ENCODE measurements around the gene CDRT15L2. TPM values are rescaled to one million over a fixed set of nuclear protein-coding genes. Genes with fewer than 3 reads are reported as not detected.
"Not testable (repeated sequence)": the region's sequence is repeated elsewhere in the genome, so short reads cannot be mapped to it uniquely, and the experiment has no call there.

The CDRT15L2 gene
- total and polyA plus RNA-seq, 2 donors (not counting 1 experiment from before 2014, with no cell fraction given): not detected

DNA sequence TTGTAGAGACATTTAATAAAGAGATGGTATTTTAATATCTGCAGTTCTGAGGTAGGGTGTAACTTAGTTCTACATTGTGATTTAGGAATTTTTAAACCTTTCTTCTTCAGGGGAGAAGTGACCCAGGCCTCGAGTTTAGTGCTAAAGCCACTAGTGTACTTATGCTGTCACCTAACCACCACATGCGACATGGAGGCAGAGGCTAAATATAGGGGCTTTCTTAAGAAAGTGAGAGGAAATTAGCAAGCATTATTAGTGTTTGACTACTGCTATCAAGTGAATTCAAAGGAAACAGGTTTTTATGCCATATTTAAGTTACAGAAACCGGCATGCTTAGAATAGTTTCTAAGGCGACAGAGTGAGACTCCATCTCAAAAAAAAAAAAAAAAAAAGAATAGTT is 11.5 kb downstream of the CDRT15L2 start:
- H3K79me2 ChIP-seq (ENCODE audit: control insufficient read depth, insufficient read depth, low read length); H3K27ac ChIP-seq (ENCODE audit: low read length in 2 of 2); H3K4me3 Mint-ChIP-seq; H3K9me3 Mint-ChIP-seq (ENCODE audit: insufficient read depth); ATAC-seq (ENCODE audit: low read depth); CTCF ChIA-PET; H3K27me3 Mint-ChIP-seq; H3K4me1 ChIP-seq (ENCODE audit: control insufficient read depth in 2 of 2, insufficient read depth in 2 of 2, low read length in 2 of 2); POLR2A ChIA-PET; H3K4me3 ChIP-seq (ENCODE audit: control extremely low read depth in 1 of 5, extremely low read depth in 1 of 5, insufficient read depth in 1 of 5, low read depth in 2 of 5, low read length in 4 of 5); H2AFZ ChIP-seq (ENCODE audit: insufficient read depth, low read depth, low read length, poor library complexity, severe bottlenecking); H3K36me3 ChIP-seq (replicated peaks in 1 of 2; ENCODE audit: control extremely low read depth in 1 of 2, control insufficient read depth in 1 of 2, extremely low read depth in 1 of 2, insufficient read depth in 2 of 2, low read length in 1 of 2); H3K27me3 ChIP-seq (replicated peaks in 1 of 4; ENCODE audit: control extremely low read depth in 1 of 4, control insufficient read depth in 3 of 4, insufficient read depth in 4 of 4, low read length in 3 of 4); H3K9ac ChIP-seq (ENCODE audit: low read length); H3K27ac Mint-ChIP-seq; DNase-seq; H3K4me2 ChIP-seq (replicated peaks; ENCODE audit: low read depth, low read length, poor library complexity, severe bottlenecking); intact Hi-C loops (cut with micrococcal nuclease); H4K20me1 ChIP-seq (ENCODE audit: control insufficient read depth, insufficient read depth, low read length, poor library complexity, severe bottlenecking); H3K4me1 Mint-ChIP-seq; H3K9me3 ChIP-seq (ENCODE audit: control extremely low read depth in 1 of 3, control insufficient read depth in 2 of 3, insufficient read depth in 1 of 3, low read length in 2 of 3): not testable (repeated sequence)
- no CpG with 5 or more reads among the region's 4 CpGs for WGBS (ENCODE audit: insufficient coverage)

DNA sequence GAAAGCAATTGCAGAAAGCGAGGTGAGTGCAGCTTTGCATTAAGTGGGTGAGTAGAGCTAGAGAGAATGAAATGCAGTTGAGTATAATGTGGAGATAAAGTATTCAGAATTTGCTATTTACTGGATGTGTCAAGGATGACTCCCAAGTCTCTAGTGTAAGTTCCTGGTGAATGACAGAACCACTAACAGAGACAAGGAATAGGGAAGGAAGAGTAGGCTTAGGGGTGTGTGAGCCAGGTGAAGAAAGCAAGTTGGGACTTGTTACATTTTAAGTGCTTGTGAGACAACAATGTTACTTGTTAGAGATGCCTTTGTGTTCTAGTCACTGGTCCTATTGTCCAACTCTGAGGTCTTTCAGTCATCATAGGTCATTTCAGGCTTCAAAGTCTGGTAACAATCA is 26.0 kb downstream of the CDRT15L2 start:
- intact Hi-C loops (cut with micrococcal nuclease); H3K4me2 ChIP-seq (replicated peaks; ENCODE audit: low read depth, low read length, poor library complexity, severe bottlenecking); ATAC-seq (ENCODE audit: low read depth); H3K4me3 Mint-ChIP-seq; H3K9me3 Mint-ChIP-seq (ENCODE audit: insufficient read depth); H3K27ac ChIP-seq (ENCODE audit: low read length in 2 of 2); H3K4me3 ChIP-seq (ENCODE audit: control extremely low read depth in 1 of 5, extremely low read depth in 1 of 5, insufficient read depth in 1 of 5, low read depth in 2 of 5, low read length in 4 of 5); DNase-seq; H3K36me3 ChIP-seq (replicated peaks in 1 of 2; ENCODE audit: control extremely low read depth in 1 of 2, control insufficient read depth in 1 of 2, extremely low read depth in 1 of 2, insufficient read depth in 2 of 2, low read length in 1 of 2); POLR2A ChIA-PET; H3K4me1 ChIP-seq (ENCODE audit: control insufficient read depth in 2 of 2, insufficient read depth in 2 of 2, low read length in 2 of 2); H3K9ac ChIP-seq (ENCODE audit: low read length); H2AFZ ChIP-seq (ENCODE audit: insufficient read depth, low read depth, low read length, poor library complexity, severe bottlenecking); H3K27me3 Mint-ChIP-seq; H3K27ac Mint-ChIP-seq; CTCF ChIA-PET; H3K9me3 ChIP-seq (ENCODE audit: control extremely low read depth in 1 of 3, control insufficient read depth in 2 of 3, insufficient read depth in 1 of 3, low read length in 2 of 3); H4K20me1 ChIP-seq (ENCODE audit: control insufficient read depth, insufficient read depth, low read length, poor library complexity, severe bottlenecking); H3K4me1 Mint-ChIP-seq; H3K79me2 ChIP-seq (ENCODE audit: control insufficient read depth, insufficient read depth, low read length); H3K27me3 ChIP-seq (replicated peaks in 1 of 4; ENCODE audit: control extremely low read depth in 1 of 4, control insufficient read depth in 3 of 4, insufficient read depth in 4 of 4, low read length in 3 of 4): not testable (repeated sequence)
- no CpG with 5 or more reads among the region's 1 CpG for WGBS (ENCODE audit: insufficient coverage)

DNA sequence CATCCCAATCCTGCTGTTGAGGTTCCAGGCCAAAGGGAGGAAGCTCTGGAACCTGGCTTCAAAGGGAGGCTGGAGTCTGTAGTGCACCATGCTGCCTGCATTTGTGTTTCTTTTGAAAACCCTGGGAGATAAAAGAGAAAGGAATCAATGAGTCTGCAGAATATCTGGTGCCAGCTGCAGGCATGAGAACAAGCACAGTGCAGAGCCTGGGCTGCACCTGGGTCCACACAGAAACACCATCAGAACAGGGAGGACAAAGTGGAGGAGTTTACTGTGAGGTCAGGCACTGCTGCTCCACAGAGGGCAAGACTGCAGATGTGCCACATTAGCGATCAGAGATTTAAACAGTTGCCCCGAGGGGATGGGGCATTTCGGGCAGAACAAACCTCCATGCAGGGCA is 30.0 kb downstream of the CDRT15L2 start:
- CTCF ChIA-PET; H3K27me3 Mint-ChIP-seq; H3K9me3 Mint-ChIP-seq (ENCODE audit: insufficient read depth); H4K20me1 ChIP-seq (ENCODE audit: control insufficient read depth, insufficient read depth, low read length, poor library complexity, severe bottlenecking); H3K36me3 ChIP-seq (replicated peaks in 1 of 2; ENCODE audit: control extremely low read depth in 1 of 2, control insufficient read depth in 1 of 2, extremely low read depth in 1 of 2, insufficient read depth in 2 of 2, low read length in 1 of 2); H3K9me3 ChIP-seq (ENCODE audit: control extremely low read depth in 1 of 3, control insufficient read depth in 2 of 3, insufficient read depth in 1 of 3, low read length in 2 of 3); intact Hi-C loops (cut with micrococcal nuclease); DNase-seq; H3K27ac ChIP-seq (ENCODE audit: low read length in 2 of 2); H3K4me1 ChIP-seq (ENCODE audit: control insufficient read depth in 2 of 2, insufficient read depth in 2 of 2, low read length in 2 of 2); H3K4me3 Mint-ChIP-seq; H3K4me2 ChIP-seq (replicated peaks; ENCODE audit: low read depth, low read length, poor library complexity, severe bottlenecking); ATAC-seq (ENCODE audit: low read depth); H3K9ac ChIP-seq (ENCODE audit: low read length); H3K4me3 ChIP-seq (ENCODE audit: control extremely low read depth in 1 of 5, extremely low read depth in 1 of 5, insufficient read depth in 1 of 5, low read depth in 2 of 5, low read length in 4 of 5); H3K27me3 ChIP-seq (replicated peaks in 1 of 4; ENCODE audit: control extremely low read depth in 1 of 4, control insufficient read depth in 3 of 4, insufficient read depth in 4 of 4, low read length in 3 of 4); H3K79me2 ChIP-seq (ENCODE audit: control insufficient read depth, insufficient read depth, low read length); H2AFZ ChIP-seq (ENCODE audit: insufficient read depth, low read depth, low read length, poor library complexity, severe bottlenecking); POLR2A ChIA-PET; H3K4me1 Mint-ChIP-seq: not testable (repeated sequence)
- no CpG with 5 or more reads among the region's 3 CpGs for WGBS (ENCODE audit: insufficient coverage)
- H3K27ac Mint-ChIP-seq: peak overlapping the region; percentile 41

Data from B cell (primary cell).